Thyroid gland (tissue), 4 donors: ENCODE measurements around the gene TFPI2. TPM values are rescaled to one million over a fixed set of nuclear protein-coding genes. Genes with fewer than 3 reads are reported as not detected.
"Not testable (repeated sequence)": the region's sequence is repeated elsewhere in the genome, so short reads cannot be mapped to it uniquely, and the experiment has no call there.

ENCODE experiments used
- DNase-seq, 2 donors: peaks; one replicate each; pipeline ENCODE4 v3.0.0-alpha.2; 2019
- H3K27ac ChIP-seq, 3 donors: fragments of 200-600 bp; sonication (generic); 1 replicate in 2 of 3; 2 replicates in 1 of 3; pipeline ENCODE4 v1.5.1; 2016 to 2019; ENCODE audit warnings: mild to moderate bottlenecking in 1 of 3, moderate library complexity in 1 of 3
- H3K27me3 ChIP-seq: fragments of 200-600 bp; sonication (generic); one replicate; pipeline ENCODE4 v1.5.1; 2019
- H3K36me3 ChIP-seq, 2 donors: fragments of 200-600 bp; sonication (generic); one replicate each; pipeline ENCODE4 v1.5.1; 2016 to 2019
- H3K4me1 ChIP-seq, 2 donors: fragments of 200-600 bp; sonication (generic); one replicate each; pipeline ENCODE4 v1.5.1; 2017 to 2019
- H3K4me3 ChIP-seq, 3 donors: fragments of 200-600 bp; sonication (generic); replicated peaks in 1 of 3; 1 replicate in 2 of 3; 2 replicates in 1 of 3; pipeline ENCODE4 v1.5.1; 2016; ENCODE audit warnings: mild to moderate bottlenecking in 1 of 3
- H3K9me3 ChIP-seq: fragments of 200-600 bp; sonication (generic); one replicate; pipeline ENCODE4 v1.5.1; 2017
- CTCF ChIP-seq, 6 experiments: fragments of 200-600 bp in 3 of 6; fragments of 450-650 bp in 3 of 6; sonication (generic) in 3 of 6; IDR thresholded peaks; one replicate each; pipeline ENCODE4 v1.5.1; 2016 to 2019; ENCODE audit warnings: antibody characterized with exemption in 6 of 6, mild to moderate bottlenecking in 2 of 6, inconsistent platforms in 1 of 6, moderate library complexity in 1 of 6
- POLR2A ChIP-seq, 2 donors: fragments of 450-650 bp; IDR thresholded peaks; one replicate each; pipeline ENCODE4 v1.6.1; 2017; ENCODE audit warnings: antibody characterized with exemption in 2 of 2, mild to moderate bottlenecking in 2 of 2, moderate library complexity in 1 of 2
- WGBS, 2 donors: methylation state at CpG; one replicate each; pipeline ENCODE4 v1.1.5; 2017; 5-methylcytosine and 5-hydroxymethylcytosine counted together
- intact Hi-C: fragments of 100-400 bp; cut with DNase I; formaldehyde crosslinking; loops from one replicate; pipeline ENCODE4 v1.15.1; 2023
- total RNA-seq, 4 donors: library from RNA; depleted of rRNA; stranded (reverse); fragments of >200 nt; gene quantifications; one replicate each; pipeline ENCODE4 v1.2.3, GENCODE V29; 2016

The TFPI2 gene
- total RNA-seq, 4 donors from 2014 or later = 0.56 to 3.2 TPM; not detected in 2

DNA sequence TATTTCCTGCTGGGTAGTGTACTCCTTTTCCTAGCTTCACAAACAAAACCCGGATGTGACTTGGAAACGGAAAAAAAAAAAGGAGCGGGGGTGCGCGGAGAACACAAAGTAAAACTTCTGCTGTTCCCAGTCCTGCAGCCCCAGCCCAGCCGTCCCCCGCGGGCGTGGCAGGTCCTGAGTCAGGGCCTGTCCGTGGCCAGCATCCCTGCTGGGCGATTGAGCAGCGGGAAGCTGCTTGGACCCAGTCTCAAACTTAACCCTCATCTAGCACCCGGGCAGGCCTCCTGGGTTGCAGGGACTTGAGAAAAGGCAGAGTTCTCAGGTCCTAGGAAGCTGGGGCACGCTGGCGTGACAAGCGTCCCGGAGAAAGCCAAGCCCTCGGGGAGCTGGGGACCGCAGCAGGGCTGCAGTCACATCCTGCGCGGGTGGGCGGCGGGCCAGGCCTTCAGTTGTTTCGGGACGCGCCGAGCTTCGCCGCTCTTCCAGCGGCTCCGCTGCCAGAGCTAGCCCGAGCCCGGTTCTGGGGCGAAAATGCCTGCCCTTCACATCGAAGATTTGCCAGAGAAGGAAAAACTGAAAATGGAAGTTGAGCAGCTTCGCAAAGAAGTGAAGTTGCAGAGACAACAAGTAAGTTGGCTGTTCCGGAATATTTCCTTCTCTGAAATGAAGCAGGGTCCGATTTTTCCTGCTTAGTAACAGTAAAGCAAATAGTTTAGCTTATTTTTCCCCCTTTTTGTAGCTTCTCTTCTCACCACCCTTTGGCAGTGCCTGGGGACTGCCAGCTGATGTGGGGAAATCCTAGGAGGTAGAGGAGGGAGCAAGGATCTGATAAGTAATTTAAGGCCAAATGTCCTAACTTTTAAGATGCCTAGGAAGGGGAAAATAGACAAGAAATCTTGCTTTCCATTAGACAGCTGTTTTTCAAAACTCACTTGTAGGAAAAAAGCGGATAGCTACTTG lies 31.3 kb upstream of the TFPI2 start, which contains the start of gene GNG11:
GNG11 (plus strand) TSS at position 129 of the 960 bp plus-strand sequence; CDS start at position 532, 403 bp downstream.
- TF ChIP-seq POLR2A (IDR thresholded peaks at IDR 0.05) (peak in 1 of 2 donors; percentile 34), CTCF (IDR thresholded peaks at IDR 0.05) (no peak)
- Histone ChIP-seq H3K27ac (peak within 1 kb of the TSS; percentile 83 to 92 (median 84)), H3K4me3 (peak within 1 kb of the TSS in 2 of 3 donors; percentile 34 to 44), H3K4me1 (no peaks in the 10 kb centered on the region), H3K9me3 (no peaks in the 10 kb centered on the region), H3K27me3 (no peaks in the 10 kb centered on the region), H3K36me3 (no peaks in the 10 kb centered on the region)
- intact Hi-C loops = no loop called here
- WGBS, 2 donors = 4 to 5% methylated on average over 36 to 39 of the region's 39 CpGs
- DNase-seq = peak; percentile 68 to 80

GRCh38 chr7:93921186-93921585 lies 30.6 kb upstream of the TFPI2 start:
- Histone ChIP-seq H3K9me3 (no peaks in the 10 kb centered on the region), H3K4me1 (no peaks in the 10 kb centered on the region), H3K36me3 (no peaks in the 10 kb centered on the region), H3K27ac (peak overlapping the region; percentile 83 to 92 (median 84)), H3K4me3 (peak overlapping the region in 1 of 3 donors; percentile 44), H3K27me3 (no peaks in the 10 kb centered on the region)
- intact Hi-C loops = no loop called here
- DNase-seq = no peak
- 72 to 73% methylated on average over 8 of the region's 8 CpGs for WGBS, 2 donors
- TF ChIP-seq POLR2A (IDR thresholded peaks at IDR 0.05) = no peak
- no peak for TF ChIP-seq CTCF (IDR thresholded peaks at IDR 0.05)

DNA sequence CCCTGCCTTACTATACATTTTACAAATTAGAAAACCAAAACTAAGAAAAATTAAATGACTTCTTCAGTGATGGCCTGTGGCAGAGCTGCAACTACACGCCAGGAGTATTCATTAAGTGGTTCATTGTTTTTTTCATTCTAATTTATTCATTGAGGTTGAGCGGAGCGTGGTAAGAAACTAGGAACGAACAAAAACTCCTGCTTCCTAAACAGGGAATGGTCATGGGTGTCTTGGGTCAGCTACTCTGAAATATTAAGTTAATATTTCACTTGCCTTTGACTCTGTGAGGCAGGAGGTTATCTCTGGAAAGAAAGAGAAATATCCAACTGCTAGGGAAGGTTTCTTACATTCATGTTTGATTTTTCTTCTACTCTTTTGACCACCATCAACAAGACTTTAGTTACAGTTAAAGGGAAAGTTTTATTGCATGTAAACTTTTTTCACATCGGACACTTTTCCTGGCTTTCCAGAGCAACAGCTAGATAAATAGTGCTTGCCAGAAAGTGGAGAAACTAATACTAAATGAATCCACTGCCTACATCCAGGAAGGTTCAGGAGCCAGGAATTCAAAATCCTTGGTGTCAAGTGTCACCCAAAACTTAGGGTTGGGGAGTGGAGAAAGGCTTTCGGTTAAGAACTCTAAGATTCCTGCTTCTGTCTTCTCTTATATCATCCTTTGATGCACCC lies 30.1 kb upstream of the TFPI2 start:
- H3K4me3 ChIP-seq = no peak overlapping the region
- 73 to 76% methylated on average over 6 of the region's 6 CpGs for WGBS, 2 donors
- no peak for TF ChIP-seq POLR2A (IDR thresholded peaks at IDR 0.05)
- no peak for TF ChIP-seq CTCF (IDR thresholded peaks at IDR 0.05)
- H3K36me3 ChIP-seq = no peaks in the 10 kb centered on the region
- H3K9me3 ChIP-seq = no peaks in the 10 kb centered on the region
- intact Hi-C loops = no loop called here
- H3K27me3 ChIP-seq = no peaks in the 10 kb centered on the region
- DNase-seq = no peak
- no peaks in the 10 kb centered on the region for H3K4me1 ChIP-seq
- peak overlapping the region; percentile 83 to 92 (median 84) for H3K27ac ChIP-seq

DNA sequence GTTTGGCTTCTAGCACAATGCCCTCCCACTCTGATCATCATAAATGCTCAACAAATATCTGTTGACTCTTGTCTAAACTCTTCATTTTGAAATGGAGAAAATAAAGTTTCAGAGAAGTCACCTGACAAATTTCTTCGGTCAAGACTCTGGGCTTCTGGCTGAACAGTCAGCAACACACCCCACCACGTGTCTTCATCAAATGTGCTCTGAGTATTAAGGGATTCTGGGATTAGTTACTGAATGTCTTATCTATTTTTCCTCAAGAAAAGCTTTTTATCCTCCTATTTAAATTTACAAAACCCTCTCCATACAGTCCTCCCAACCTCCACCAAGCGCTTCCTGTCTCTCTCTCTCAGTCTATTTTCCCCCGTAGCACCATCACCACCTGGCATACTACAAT lies 25.8 kb upstream of the TFPI2 start:
- H3K27ac ChIP-seq, H3K27me3 ChIP-seq, H3K4me3 ChIP-seq, H3K4me1 ChIP-seq, DNase-seq, H3K36me3 ChIP-seq, H3K9me3 ChIP-seq, intact Hi-C loops: not testable (repeated sequence)
- WGBS, 2 donors = 80 to 84% methylated on average over 4 of the region's 4 CpGs

DNA sequence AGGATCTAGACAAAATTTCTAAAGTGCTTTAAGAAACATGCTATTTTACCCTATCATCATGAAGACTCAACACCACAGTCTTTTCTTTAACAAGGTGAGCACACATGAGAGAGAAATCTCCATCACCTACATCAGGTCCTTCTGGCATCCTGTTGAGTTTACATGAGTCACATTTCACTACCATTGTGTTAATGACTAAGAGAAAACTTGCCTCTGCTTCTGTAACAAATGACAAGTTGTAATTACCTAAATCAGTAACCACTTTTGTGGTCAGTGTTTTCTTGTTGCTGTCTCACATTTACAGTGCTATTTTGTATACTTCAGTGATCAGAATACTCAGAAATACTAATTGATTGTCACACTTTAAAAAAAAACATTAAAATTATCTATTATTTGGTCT lies 25.3 kb upstream of the TFPI2 start:
- H3K27me3 ChIP-seq, H3K4me1 ChIP-seq, H3K4me3 ChIP-seq, H3K27ac ChIP-seq, H3K36me3 ChIP-seq, DNase-seq, intact Hi-C loops, H3K9me3 ChIP-seq: not testable (repeated sequence)

DNA sequence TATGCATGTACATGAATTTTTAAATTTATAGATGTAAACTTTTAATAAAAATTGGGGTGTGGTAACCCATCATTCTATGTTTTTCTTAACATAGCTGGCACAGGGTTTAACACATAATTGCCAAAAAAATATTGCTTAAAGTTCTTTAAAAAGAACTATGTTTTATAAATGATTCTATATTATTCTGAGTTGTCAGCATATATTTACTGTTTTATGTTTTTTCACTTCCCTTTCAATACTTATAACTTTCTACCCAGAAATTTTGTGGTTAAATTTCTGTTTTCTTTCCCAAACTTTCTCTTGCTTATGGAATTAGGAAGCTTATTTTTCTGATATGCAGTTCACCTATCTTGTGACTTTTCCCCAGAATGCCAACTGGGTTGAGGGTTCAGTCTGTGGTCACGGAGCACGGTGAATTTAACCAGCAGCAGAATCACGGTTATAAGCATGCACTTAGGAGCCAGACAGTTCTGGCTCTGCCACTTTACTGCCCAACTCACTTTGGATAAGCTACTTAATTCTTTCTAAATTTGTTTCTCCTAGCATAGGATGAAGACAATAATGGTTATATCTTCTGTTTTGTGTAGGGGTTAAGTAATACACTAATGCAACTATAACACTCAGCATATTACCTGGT lies 24.8 kb upstream of the TFPI2 start:
- H3K4me1 ChIP-seq, DNase-seq, H3K36me3 ChIP-seq, H3K4me3 ChIP-seq, H3K27ac ChIP-seq, H3K9me3 ChIP-seq, H3K27me3 ChIP-seq, intact Hi-C loops: not testable (repeated sequence)
- 60 to 62% methylated on average over 3 of the region's 3 CpGs for WGBS, 2 donors
